ENCODE data around the gene MRPS33.

GRCh38 chr7:141001122-141001521, 13.6 kb downstream of the MRPS33 start:
- TF ChIP-seq CTCF (IDR thresholded peaks at IDR 0.05; ENCODE audit: low read depth, low read length, missing input control) (no peak), MAX (IDR thresholded peaks at IDR 0.05) (no peak), YY1 (IDR thresholded peaks at IDR 0.05) (no peak), TAF1 (conservative IDR thresholded peaks at IDR 0.05) (no peak), HNF4A (conservative IDR thresholded peaks at IDR 0.05) (no peak)

All from liver (tissue), 3 donors.